ENCODE data around the gene PIGR. TPM values are rescaled to one million over a fixed set of nuclear protein-coding genes. Genes with fewer than 3 reads are reported as not detected.

Gene PIGR
- total RNA-seq (2021; fragmentation: NEBNext Ultra II Directional; extraction: Animal tissue kit (Norgen Biotek cat#: 25700)) (not detected in 2 replicates), polyA plus RNA-seq (2011; rRNA removed) (not detected in 2 replicates), polyA minus RNA-seq (2011; rRNA and poly(A)+ RNA removed) (not detected in 2 replicates)
- not detected for polyA plus RNA-seq (2011; cell fraction: cytosol; rRNA removed)
- polyA plus RNA-seq (2011; cell fraction: nucleus; rRNA removed) = not detected
- not detected in 4 replicates for polyA plus RNA-seq (2012, experiment 1 of 2)
- polyA plus RNA-seq (2012, experiment 2 of 2) = not detected
- polyA plus RNA-seq (2013, experiment 1 of 2) = not detected
- not detected for polyA plus RNA-seq (2013, experiment 2 of 2)
- polyA minus RNA-seq (2011; cell fraction: cytosol; rRNA and poly(A)+ RNA removed) = not detected
- not detected for polyA minus RNA-seq (2011; cell fraction: nucleus; rRNA and poly(A)+ RNA removed)
- long read RNA-seq, experiment 1 = 0 reads
- long read RNA-seq, experiment 2 = 0 reads

- H2AFZ ChIP-seq (ENCODE audit: low read length) = peak within 1 kb of the TSS; percentile 31
- no peak within 1 kb of the TSS for H4K5ac ChIP-seq (ENCODE audit: insufficient read length, low read depth, low read length)
- H2BK5ac ChIP-seq (ENCODE audit: low read depth, low read length) = no peak within 1 kb of the TSS
- no peak within 1 kb of the TSS for H2BK120ac ChIP-seq (replicated peaks; ENCODE audit: low read depth, low read length)
- no peaks in the 10 kb centered on the region for H3K79me1 ChIP-seq (ENCODE audit: low read depth, low read length)
- H3K4me2 ChIP-seq (ENCODE audit: insufficient read depth in 1 of 2, low read depth in 2 of 2, low read length in 2 of 2) = no peak within 1 kb of the TSS
- H3K36me3 ChIP-seq (ENCODE audit: control insufficient read depth in 2 of 4, insufficient read depth in 4 of 4, low read length in 3 of 4) = no peaks in the 10 kb centered on the region
- H4K20me1 ChIP-seq (replicated peaks in 1 of 2; ENCODE audit: control insufficient read depth in 1 of 2, insufficient read depth in 2 of 2, low read length in 2 of 2) = no peaks in the 10 kb centered on the region
- DNase-seq (ENCODE audit: low read depth in 1 of 2, low spot score in 2 of 2) = no peak
- H3K4ac ChIP-seq (replicated peaks; ENCODE audit: insufficient read length, low read depth, low read length) = no peak within 1 kb of the TSS
- H2AK5ac ChIP-seq (ENCODE audit: low read depth, low read length) = no peak within 1 kb of the TSS
- 87% methylated on average over 7 of the region's 7 CpGs; no CpG with 5 or more reads in 1 of the 2 experiments for WGBS, 2 experiments (ENCODE audit: extremely low coverage in 1 of 2, insufficient coverage in 1 of 2, insufficient read length in 1 of 2, insufficient replicate concordance in 2 of 2, low coverage in 1 of 2, low lambda C conversion rate in 2 of 2, missing lambda C conversion rate in 1 of 2)
- H3K9ac ChIP-seq (replicated peaks in 1 of 4; ENCODE audit: extremely low read depth in 1 of 4, low read depth in 3 of 4, low read length in 3 of 4) = no peak within 1 kb of the TSS
- H2BK15ac ChIP-seq (ENCODE audit: low read length) = no peak within 1 kb of the TSS
- H3K79me2 ChIP-seq (ENCODE audit: control insufficient read depth in 1 of 2, insufficient read depth in 2 of 2, low read length in 2 of 2) = no peaks in the 10 kb centered on the region
- no peak within 1 kb of the TSS for H3K18ac ChIP-seq (ENCODE audit: extremely low read depth, low read length)
- no peak within 1 kb of the TSS for H3K56ac ChIP-seq (replicated peaks; ENCODE audit: insufficient read length, low read depth, low read length)
- no peak within 1 kb of the TSS for H3K27ac ChIP-seq (ENCODE audit: low read depth, low read length)
- H4K8ac ChIP-seq (ENCODE audit: extremely low read depth, insufficient read depth, low read length) = no peak within 1 kb of the TSS
- POLR2A ChIA-PET (ENCODE audit: partially characterized antibody) = no interaction called here
- no peak within 1 kb of the TSS for H2BK12ac ChIP-seq (ENCODE audit: low read depth, low read length)
- no peak within 1 kb of the TSS for H3K14ac ChIP-seq (ENCODE audit: insufficient read length)
- no peaks in the 10 kb centered on the region for H3K27me3 ChIP-seq (replicated peaks in 1 of 4; ENCODE audit: control insufficient read depth in 3 of 4, extremely low read depth in 1 of 4, insufficient read depth in 3 of 4, low read length in 3 of 4)
- no peaks in the 10 kb centered on the region for H3K23me2 ChIP-seq (ENCODE audit: low read depth, low read length)
- no peak within 1 kb of the TSS for H3K23ac ChIP-seq (ENCODE audit: insufficient read length)
- no peak within 1 kb of the TSS for H3K4me3 ChIP-seq (ENCODE audit: extremely low read depth in 1 of 4, insufficient read depth in 2 of 4, low read depth in 3 of 4, low read length in 4 of 4)
- H2BK20ac ChIP-seq (ENCODE audit: low read length) = no peak within 1 kb of the TSS
- H3K4me1 ChIP-seq (replicated peaks in 1 of 4; ENCODE audit: control insufficient read depth in 3 of 4, insufficient read depth in 4 of 4, low read length in 3 of 4) = no peaks in the 10 kb centered on the region; a peak in 1 of 7 replicates
- FAIRE-seq = no peak
- TF ChIP-seq MAFK (IDR thresholded peaks at IDR 0.05; ENCODE audit: low read depth, low read length) (no peak), BCL11A (IDR thresholded peaks at IDR 0.05; ENCODE audit: low read depth in 2 of 2, low read length in 2 of 2) (no peak), TCF12 (IDR thresholded peaks at IDR 0.05; ENCODE audit: low read depth, low read length) (no peak), SP1 (IDR thresholded peaks at IDR 0.05; ENCODE audit: low read depth, low read length) (no peak)
- TF ChIP-seq, protein P1, sequence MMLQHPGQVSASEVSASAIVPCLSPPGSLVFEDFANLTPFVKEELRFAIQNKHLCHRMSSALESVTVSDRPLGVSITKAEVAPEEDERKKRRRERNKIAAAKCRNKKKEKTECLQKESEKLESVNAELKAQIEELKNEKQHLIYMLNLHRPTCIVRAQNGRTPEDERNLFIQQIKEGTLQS (IDR thresholded peaks at IDR 0.05; ENCODE audit: insufficient read depth, low read depth, low read length) = no peak
- CTCF ChIA-PET (ENCODE audit: partially characterized antibody) = interaction anchor here (1.1 to 13.6 kb wide), 7 partner anchors 14 to 62 kb away, joined by 3 to 226 read pairs (median 5); no protein-coding TSS in a partner anchor
- no peaks in the 10 kb centered on the region for H3K9me3 ChIP-seq (ENCODE audit: insufficient read depth in 2 of 2, low read depth in 1 of 2, low read length in 1 of 2)
- H4K91ac ChIP-seq (replicated peaks; ENCODE audit: insufficient read length, low read length) = no peak within 1 kb of the TSS
Measured at GRCh38 chr1:206946261-206946660, at the start of gene PIGR. PIGR (minus strand) TSS chr1:206946466; CDS start chr1:206940531, 5,935 bp downstream.
